Sigmoid colon (tissue), 7 donors: ENCODE data around the gene CCL25. TPM values are rescaled to one million over a fixed set of nuclear protein-coding genes. Genes with fewer than 3 reads are reported as not detected.
"Not testable (repeated sequence)": the region's sequence is repeated elsewhere in the genome, so short reads cannot be mapped to it uniquely, and the experiment has no call there.

ENCODE experiments used
- DNase-seq: peaks from one replicate; pipeline ENCODE4 v3.0.0-alpha.2; 2019
- H3K27ac ChIP-seq, 4 donors: fragments of 200-600 bp; sonication (generic); one replicate each; pipeline ENCODE4 v1.5.1; 2016 to 2019; ENCODE audit warnings: mild to moderate bottlenecking in 1 of 4
- H3K27me3 ChIP-seq, 3 donors: fragments of 200-600 bp; sonication (generic); one replicate each; pipeline ENCODE4 v1.5.1; 2019; ENCODE audit warnings: mild to moderate bottlenecking in 1 of 3
- H3K36me3 ChIP-seq, 4 donors: fragments of 200-600 bp; sonication (generic); one replicate each; pipeline ENCODE4 v1.5.1; 2016 to 2019
- H3K4me1 ChIP-seq, 4 donors: fragments of 200-600 bp; sonication (generic); one replicate each; pipeline ENCODE4 v1.5.1; 2017 to 2019
- H3K4me3 ChIP-seq, 4 donors: fragments of 200-600 bp; sonication (generic); one replicate each; pipeline ENCODE4 v1.5.1; 2017 to 2019; ENCODE audit warnings: mild to moderate bottlenecking in 2 of 4, moderate library complexity in 1 of 4
- H3K9me3 ChIP-seq, 4 donors: fragments of 200-600 bp in 3 of 4; sonication (generic) in 3 of 4; one replicate each; pipeline versions ENCODE4 v1.5.1 to v1.6.1; 2013 to 2019
- EP300 ChIP-seq, 4 donors: sonication (generic); formaldehyde crosslinking; IDR thresholded peaks; one replicate each; pipeline ENCODE4 v1.6.1; 2017; ENCODE audit warnings: antibody characterized with exemption in 4 of 4
- POLR2A ChIP-seq, 2 donors: fragments of 450-650 bp; IDR thresholded peaks; one replicate each; pipeline ENCODE4 v1.6.1; 2016; ENCODE audit warnings: antibody characterized with exemption in 2 of 2, mild to moderate bottlenecking in 2 of 2, moderate library complexity in 2 of 2
- POLR2AphosphoS5 ChIP-seq, 4 donors: sonication (generic); formaldehyde crosslinking; IDR thresholded peaks; one replicate each; pipeline ENCODE4 v1.6.1; 2017; ENCODE audit warnings: antibody characterized with exemption in 4 of 4
- WGBS, 2 donors: extraction: QIAGEN DNeasy Blood & Tissue Kit; methylation state at CpG; one replicate each; pipeline ENCODE4 v1.1.7; 2013; 5-methylcytosine and 5-hydroxymethylcytosine counted together
- intact Hi-C: fragments of 100-400 bp; cut with DNase I; formaldehyde crosslinking; loops from one replicate; pipeline ENCODE4 v1.15.1; 2023
- polyA plus RNA-seq, 3 donors: library from polyadenylated mRNA; stranded (reverse); fragments of 200-250 nt; gene quantifications; one replicate each; pipeline ENCODE4 v1.2.3, GENCODE V29; 2013
- total RNA-seq, 4 donors: library from RNA; depleted of rRNA; stranded (reverse); fragments of >200 nt; gene quantifications; one replicate each; pipeline ENCODE4 v1.1.0, GENCODE V29; 2016
- TF ChIP-seq, protein P1 (sequence below), 4 experiments: fragments of 450-650 bp in 3 of 4; fragments of 200-600 bp in 1 of 4; IDR thresholded peaks; one replicate each; pipeline ENCODE4 v1.5.1; 2016 to 2019; ENCODE audit warnings: antibody characterized with exemption in 4 of 4, mild to moderate bottlenecking in 3 of 4, moderate library complexity in 2 of 4
- donor health status: healthy with polysubstance abuse.
- donor health status: Bipolar disorder and iron deficiency.
- donor health status: healthy.

Gene CCL25
- total and polyA plus RNA-seq, 7 donors, result 0.17 TPM; not detected in 6

DNA sequence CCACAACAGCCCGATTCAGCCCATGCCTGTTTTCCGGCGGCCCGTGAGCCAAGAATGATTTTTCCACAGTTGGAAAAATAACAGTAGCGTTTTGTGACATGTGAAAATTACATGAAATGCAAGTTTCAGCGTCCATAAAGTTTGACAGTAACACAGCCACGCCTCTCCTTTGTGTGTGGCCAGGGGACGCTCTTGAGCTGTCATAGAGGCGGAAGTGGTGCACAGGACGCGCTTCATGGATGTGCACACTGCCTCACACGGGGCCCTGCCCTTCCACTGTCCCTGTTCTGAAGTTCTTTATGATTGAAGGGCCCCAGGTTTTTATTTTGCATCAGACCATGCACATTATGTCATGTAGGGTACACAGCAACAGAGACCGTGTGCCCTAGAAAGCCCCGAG lies 34.8 kb upstream of the CCL25 start:
- no peak overlapping the region for H3K4me3 ChIP-seq
- TF ChIP-seq, protein P1, sequence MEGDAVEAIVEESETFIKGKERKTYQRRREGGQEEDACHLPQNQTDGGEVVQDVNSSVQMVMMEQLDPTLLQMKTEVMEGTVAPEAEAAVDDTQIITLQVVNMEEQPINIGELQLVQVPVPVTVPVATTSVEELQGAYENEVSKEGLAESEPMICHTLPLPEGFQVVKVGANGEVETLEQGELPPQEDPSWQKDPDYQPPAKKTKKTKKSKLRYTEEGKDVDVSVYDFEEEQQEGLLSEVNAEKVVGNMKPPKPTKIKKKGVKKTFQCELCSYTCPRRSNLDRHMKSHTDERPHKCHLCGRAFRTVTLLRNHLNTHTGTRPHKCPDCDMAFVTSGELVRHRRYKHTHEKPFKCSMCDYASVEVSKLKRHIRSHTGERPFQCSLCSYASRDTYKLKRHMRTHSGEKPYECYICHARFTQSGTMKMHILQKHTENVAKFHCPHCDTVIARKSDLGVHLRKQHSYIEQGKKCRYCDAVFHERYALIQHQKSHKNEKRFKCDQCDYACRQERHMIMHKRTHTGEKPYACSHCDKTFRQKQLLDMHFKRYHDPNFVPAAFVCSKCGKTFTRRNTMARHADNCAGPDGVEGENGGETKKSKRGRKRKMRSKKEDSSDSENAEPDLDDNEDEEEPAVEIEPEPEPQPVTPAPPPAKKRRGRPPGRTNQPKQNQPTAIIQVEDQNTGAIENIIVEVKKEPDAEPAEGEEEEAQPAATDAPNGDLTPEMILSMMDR (IDR thresholded peaks at IDR 0.05), result no peak
- TF ChIP-seq EP300 (IDR thresholded peaks at IDR 0.05) (no peak), POLR2A (IDR thresholded peaks at IDR 0.05) (no peak), POLR2AphosphoS5 (IDR thresholded peaks at IDR 0.05) (no peak)
- H3K36me3 ChIP-seq, result no peaks in the 10 kb centered on the region
- no peaks in the 10 kb centered on the region for H3K9me3 ChIP-seq
- intact Hi-C loops, result no loop called here
- 34 to 56% methylated on average over 14 of the region's 14 CpGs for WGBS, 2 donors
- H3K4me1 ChIP-seq, result no peaks in the 10 kb centered on the region
- no peak overlapping the region for H3K27ac ChIP-seq
- no peaks in the 10 kb centered on the region for H3K27me3 ChIP-seq
- no peak for DNase-seq

DNA sequence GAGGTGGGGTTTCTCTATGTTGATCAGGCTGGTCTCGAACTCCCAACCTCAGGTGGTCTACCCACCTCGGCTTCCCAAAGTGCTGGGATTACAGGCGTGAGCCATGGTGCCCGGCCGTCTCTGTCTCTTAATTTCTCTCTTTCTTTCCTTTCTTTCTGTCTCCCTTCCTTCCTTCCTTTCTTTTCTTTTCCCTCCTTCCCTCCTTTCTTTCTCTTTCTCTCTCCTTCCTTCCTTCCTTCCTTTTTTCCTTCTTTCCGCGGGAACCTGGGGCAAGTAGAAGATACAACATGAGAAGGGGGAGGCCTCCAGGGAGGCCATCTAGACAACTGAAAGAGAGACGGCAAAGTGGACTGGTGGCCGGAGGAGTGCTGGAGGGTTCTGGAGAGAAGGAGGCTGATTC lies 31.9 kb upstream of the CCL25 start:
- Histone ChIP-seq H3K36me3 (no peaks in the 10 kb centered on the region), H3K4me3 (no peak overlapping the region), H3K4me1 (no peaks in the 10 kb centered on the region), H3K27ac (no peak overlapping the region), H3K9me3 (no peaks in the 10 kb centered on the region), H3K27me3 (no peaks in the 10 kb centered on the region)
- WGBS, 2 donors, result 87 to 89% methylated on average over 9 of the region's 9 CpGs
- DNase-seq, result no peak
- no peak for TF ChIP-seq EP300 (IDR thresholded peaks at IDR 0.05)
- TF ChIP-seq POLR2A (IDR thresholded peaks at IDR 0.05), result no peak
- TF ChIP-seq POLR2AphosphoS5 (IDR thresholded peaks at IDR 0.05), result no peak
- TF ChIP-seq, protein P1 (IDR thresholded peaks at IDR 0.05), result no peak
- intact Hi-C loops, result no loop called here

DNA sequence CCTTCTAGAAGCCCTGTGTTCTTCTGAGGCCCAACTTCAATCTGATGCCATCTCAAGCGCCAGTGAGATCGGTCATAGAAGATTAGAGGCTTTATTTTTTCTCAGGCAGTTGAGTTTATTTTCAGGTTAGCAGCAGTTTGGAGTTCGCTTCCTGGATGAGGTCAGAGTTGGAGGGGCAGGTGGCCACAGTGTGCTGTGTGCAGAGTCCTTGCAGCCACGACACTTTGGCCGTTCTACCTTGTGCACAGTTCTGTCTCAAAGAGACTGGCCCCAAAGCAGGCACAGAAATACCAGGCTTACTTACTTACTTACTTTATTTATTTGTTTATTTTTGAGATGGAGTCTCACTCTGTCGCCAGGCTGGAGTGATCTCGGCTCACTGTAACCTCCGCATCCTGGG lies 31.2 kb upstream of the CCL25 start:
- WGBS, 2 donors, result 88 to 89% methylated on average over 8 of the region's 8 CpGs
- Histone ChIP-seq H3K27ac (no peak overlapping the region), H3K36me3 (no peaks in the 10 kb centered on the region), H3K27me3 (no peaks in the 10 kb centered on the region), H3K4me1 (no peaks in the 10 kb centered on the region), H3K9me3 (no peaks in the 10 kb centered on the region), H3K4me3 (no peak overlapping the region)
- intact Hi-C loops, result no loop called here
- TF ChIP-seq POLR2AphosphoS5 (IDR thresholded peaks at IDR 0.05) (no peak), POLR2A (IDR thresholded peaks at IDR 0.05) (no peak), EP300 (IDR thresholded peaks at IDR 0.05) (no peak)
- TF ChIP-seq, protein P1 (IDR thresholded peaks at IDR 0.05), result no peak
- no peak for DNase-seq

DNA sequence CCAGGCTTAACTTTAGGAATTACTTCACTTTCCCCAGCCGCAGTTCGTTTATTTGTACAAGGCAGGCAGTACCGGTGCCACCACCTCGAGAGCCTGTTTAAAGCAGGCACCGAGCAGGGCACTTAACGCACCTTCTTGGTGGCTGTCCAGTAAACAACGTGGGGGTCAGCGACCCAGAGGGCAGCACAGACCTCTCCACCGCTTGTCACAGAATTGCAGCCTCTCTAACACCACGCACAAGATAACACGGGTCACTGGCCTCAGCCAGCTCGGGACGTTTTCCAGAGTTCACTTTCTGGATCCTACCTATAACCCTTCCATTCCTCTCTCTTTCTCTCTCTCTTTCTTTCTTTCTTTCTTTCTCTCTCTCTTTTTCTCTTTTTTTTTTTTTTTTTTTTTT lies 30.3 kb upstream of the CCL25 start:
- Histone ChIP-seq H3K9me3 (no peaks in the 10 kb centered on the region), H3K36me3 (no peaks in the 10 kb centered on the region), H3K4me1 (no peaks in the 10 kb centered on the region), H3K27me3 (no peaks in the 10 kb centered on the region), H3K4me3 (no peak overlapping the region), H3K27ac (no peak overlapping the region)
- 82 to 84% methylated on average over 13 of the region's 13 CpGs for WGBS, 2 donors
- no peak for TF ChIP-seq POLR2A (IDR thresholded peaks at IDR 0.05)
- TF ChIP-seq, protein P1 (IDR thresholded peaks at IDR 0.05), result no peak
- no peak for TF ChIP-seq POLR2AphosphoS5 (IDR thresholded peaks at IDR 0.05)
- TF ChIP-seq EP300 (IDR thresholded peaks at IDR 0.05), result no peak
- intact Hi-C loops, result no loop called here
- DNase-seq, result no peak

DNA sequence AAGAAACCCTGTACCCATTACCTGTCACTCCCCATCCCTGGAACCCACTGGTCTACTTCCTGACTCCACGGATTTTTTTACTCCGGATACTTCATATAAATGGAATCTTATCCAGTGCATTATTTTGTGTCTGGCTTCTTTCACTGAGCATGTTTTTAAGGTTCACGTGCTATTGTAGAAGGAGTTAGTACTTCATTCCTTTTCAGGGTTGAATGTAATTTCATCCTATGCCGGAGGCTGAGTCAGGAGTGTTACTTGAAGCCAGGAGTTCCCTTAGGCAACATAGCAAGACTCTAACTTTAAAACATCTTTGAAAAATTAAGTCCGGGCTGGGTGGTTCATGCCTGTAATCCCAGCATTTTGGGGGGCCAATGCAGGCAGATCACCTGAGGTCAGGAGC lies 29.2 kb upstream of the CCL25 start:
- TF ChIP-seq, protein P1 (IDR thresholded peaks at IDR 0.05), result no peak
- TF ChIP-seq POLR2AphosphoS5 (IDR thresholded peaks at IDR 0.05), result no peak
- TF ChIP-seq EP300 (IDR thresholded peaks at IDR 0.05), result no peak
- TF ChIP-seq POLR2A (IDR thresholded peaks at IDR 0.05), result no peak
- no peaks in the 10 kb centered on the region for H3K4me1 ChIP-seq
- no peaks in the 10 kb centered on the region for H3K36me3 ChIP-seq
- H3K4me3 ChIP-seq, result no peak overlapping the region
- DNase-seq, result no peak
- H3K9me3 ChIP-seq, result no peaks in the 10 kb centered on the region
- WGBS, 2 donors, result 90 to 92% methylated on average over 5 of the region's 5 CpGs
- intact Hi-C loops, result no loop called here
- H3K27me3 ChIP-seq, result no peaks in the 10 kb centered on the region
- no peak overlapping the region for H3K27ac ChIP-seq

DNA sequence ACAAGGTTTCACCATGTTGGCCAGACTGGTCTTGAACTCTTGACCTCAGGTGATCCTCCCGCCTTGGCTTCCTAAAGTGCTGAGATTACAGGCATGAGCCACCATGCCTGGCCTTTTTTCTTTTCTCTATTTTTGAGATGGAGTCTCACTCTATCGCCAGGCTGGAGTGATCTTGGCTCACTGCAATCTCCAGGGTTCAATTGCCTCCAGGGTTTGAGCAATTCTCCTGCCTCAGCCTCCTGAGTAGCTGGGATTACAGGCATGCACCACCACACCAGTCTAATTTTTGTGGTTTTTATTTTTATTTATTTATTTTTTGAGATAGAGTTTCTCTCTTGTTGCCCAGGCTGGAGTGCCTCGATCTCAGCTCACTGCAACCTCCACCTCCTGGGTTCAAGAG lies 28.3 kb upstream of the CCL25 start:
- H3K9me3 ChIP-seq, DNase-seq, H3K36me3 ChIP-seq, H3K4me3 ChIP-seq, H3K27me3 ChIP-seq, intact Hi-C loops, H3K27ac ChIP-seq, H3K4me1 ChIP-seq: not testable (repeated sequence)
- WGBS, 2 donors, result 95% methylated on average over 3 of the region's 3 CpGs
